Gastroesophageal sphincter (tissue), 4 donors: Measurements from ENCODE around the gene CDC25C. TPM values are rescaled to one million over a fixed set of nuclear protein-coding genes. Genes with fewer than 3 reads are reported as not detected.

Experiments used
- ATAC-seq: fragments of 150-250 bp; one replicate; pipeline ENCODE4 v1.9.1; 2016; ENCODE audit warnings: mild to moderate bottlenecking, moderate library complexity
- H3K27ac ChIP-seq, 4 donors: fragments of 200-600 bp; sonication (generic) in 3 of 4; 1 replicate in 3 of 4; 2 replicates in 1 of 4; pipeline ENCODE4 v1.5.1; 2016 to 2019
- H3K27me3 ChIP-seq: fragments of 200-600 bp; sonication (generic); one replicate; pipeline ENCODE4 v1.5.1; 2019
- H3K36me3 ChIP-seq, 2 donors: fragments of 200-600 bp; sonication (generic); one replicate each; pipeline ENCODE4 v1.5.1; 2019; ENCODE audit warnings: control low read depth in 1 of 2
- H3K4me1 ChIP-seq, 3 donors: fragments of 200-600 bp; sonication (generic); 1 replicate in 2 of 3; 2 replicates in 1 of 3; pipeline ENCODE4 v1.5.1; 2016 to 2019; ENCODE audit warnings: control low read depth in 2 of 3
- H3K4me3 ChIP-seq, 2 donors: fragments of 200-600 bp; sonication (generic); one replicate each; pipeline ENCODE4 v1.5.1; 2019; ENCODE audit warnings: mild to moderate bottlenecking in 1 of 2, moderate library complexity in 1 of 2
- H3K9me3 ChIP-seq, 3 donors: fragments of 200-600 bp; sonication (generic); one replicate each; pipeline ENCODE4 v1.5.1; 2017 to 2019; ENCODE audit warnings: control low read depth in 2 of 3
- EP300 ChIP-seq: sonication (generic); formaldehyde crosslinking; IDR thresholded peaks from one replicate; pipeline ENCODE4 v1.6.1; 2017; ENCODE audit warnings: antibody characterized with exemption, mild to moderate bottlenecking
- POLR2A ChIP-seq, 2 donors: fragments of 450-650 bp; IDR thresholded peaks; one replicate each; pipeline ENCODE4 v1.6.1; 2017; ENCODE audit warnings: antibody characterized with exemption in 2 of 2, mild to moderate bottlenecking in 2 of 2, moderate library complexity in 1 of 2
- POLR2AphosphoS5 ChIP-seq: sonication (generic); formaldehyde crosslinking; IDR thresholded peaks from one replicate; pipeline ENCODE4 v1.6.1; 2017; ENCODE audit warnings: antibody characterized with exemption
- WGBS, 2 donors: methylation state at CpG; one replicate each; pipeline ENCODE4 v1.1.5; 2018; ENCODE audit warnings: low coverage in 1 of 2; 5-methylcytosine and 5-hydroxymethylcytosine counted together
- total RNA-seq, 4 donors: library from RNA; depleted of rRNA; stranded (reverse); fragments of >200 nt; gene quantifications; one replicate each; pipeline ENCODE4 v1.1.0, GENCODE V29; 2016
- TF ChIP-seq, protein P1 (sequence below), 4 experiments: fragments of 200-600 bp in 2 of 4; fragments of 450-650 bp in 2 of 4; sonication (generic) in 1 of 4; IDR thresholded peaks; one replicate each; pipeline ENCODE4 v1.5.1; 2017 to 2019; ENCODE audit warnings: antibody characterized with exemption in 4 of 4, mild to moderate bottlenecking in 2 of 4, moderate library complexity in 2 of 4

The CDC25C gene
- total RNA-seq, 4 donors from 2014 or later, result 0.45 TPM; not detected in 3

DNA sequence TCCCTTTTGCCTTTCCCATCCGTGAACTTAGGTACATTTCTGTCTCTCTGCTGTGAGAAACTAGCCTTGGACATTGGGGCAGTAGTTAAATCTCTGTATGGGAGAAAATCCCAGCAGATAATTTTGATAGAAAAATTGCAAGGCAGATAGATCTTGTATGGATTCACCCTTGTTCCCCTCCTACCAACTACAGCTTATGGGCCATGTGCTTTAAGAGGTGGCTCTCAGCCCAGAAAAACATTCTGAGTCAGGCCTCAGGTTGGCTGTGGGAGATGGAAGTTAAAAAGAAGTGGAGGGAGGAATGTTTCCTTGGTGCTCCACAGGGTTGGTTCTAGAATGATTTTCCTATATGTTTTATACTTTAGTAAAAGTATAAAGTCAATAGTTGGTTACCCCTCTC lies 19.5 kb upstream of the CDC25C start:
- WGBS, 2 donors, result 90% methylated on average over 1 of the region's 1 CpG; no CpG with 5 or more reads in 1 of the 2 donors
- H3K36me3 ChIP-seq, result peaks cover 0 to 34% of the 10 kb centered on the region in 2 donors
- H3K27me3 ChIP-seq, result no peaks in the 10 kb centered on the region
- H3K4me1 ChIP-seq, result peaks cover 0 to 24% (median 12%) of the 10 kb centered on the region in 3 donors
- no peaks in the 10 kb centered on the region for H3K9me3 ChIP-seq
- no peak overlapping the region for H3K4me3 ChIP-seq
- TF ChIP-seq EP300, result no peak
- no peak for TF ChIP-seq POLR2AphosphoS5
- ATAC-seq, result no peak
- H3K27ac ChIP-seq, result peak overlapping the region in 1 of 4 donors; percentile 6

DNA sequence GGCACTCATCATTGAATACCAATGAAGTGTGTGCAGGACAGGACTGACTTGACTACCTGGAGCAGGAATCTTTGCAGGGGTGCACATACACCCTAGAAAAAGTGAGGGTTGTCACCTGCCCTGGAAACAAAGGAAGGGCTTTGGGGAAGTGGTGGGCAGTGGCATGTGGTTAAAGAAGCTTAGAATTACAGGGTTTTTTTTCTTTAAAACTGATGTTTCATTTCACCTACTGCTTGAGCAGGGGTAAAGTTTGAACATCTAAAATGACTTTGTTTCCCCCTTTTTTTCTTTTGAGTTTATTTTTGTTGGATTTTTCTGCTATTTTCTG lies 18.9 kb upstream of the CDC25C start:
- Histone ChIP-seq H3K9me3 (no peaks in the 10 kb centered on the region), H3K27me3 (no peaks in the 10 kb centered on the region), H3K4me1 (peaks cover 0 to 19% (median 7%) of the 10 kb centered on the region in 3 donors), H3K4me3 (no peak overlapping the region), H3K27ac (no peak overlapping the region), H3K36me3 (peaks cover 0 to 40% of the 10 kb centered on the region in 2 donors)
- TF ChIP-seq, protein P1, sequence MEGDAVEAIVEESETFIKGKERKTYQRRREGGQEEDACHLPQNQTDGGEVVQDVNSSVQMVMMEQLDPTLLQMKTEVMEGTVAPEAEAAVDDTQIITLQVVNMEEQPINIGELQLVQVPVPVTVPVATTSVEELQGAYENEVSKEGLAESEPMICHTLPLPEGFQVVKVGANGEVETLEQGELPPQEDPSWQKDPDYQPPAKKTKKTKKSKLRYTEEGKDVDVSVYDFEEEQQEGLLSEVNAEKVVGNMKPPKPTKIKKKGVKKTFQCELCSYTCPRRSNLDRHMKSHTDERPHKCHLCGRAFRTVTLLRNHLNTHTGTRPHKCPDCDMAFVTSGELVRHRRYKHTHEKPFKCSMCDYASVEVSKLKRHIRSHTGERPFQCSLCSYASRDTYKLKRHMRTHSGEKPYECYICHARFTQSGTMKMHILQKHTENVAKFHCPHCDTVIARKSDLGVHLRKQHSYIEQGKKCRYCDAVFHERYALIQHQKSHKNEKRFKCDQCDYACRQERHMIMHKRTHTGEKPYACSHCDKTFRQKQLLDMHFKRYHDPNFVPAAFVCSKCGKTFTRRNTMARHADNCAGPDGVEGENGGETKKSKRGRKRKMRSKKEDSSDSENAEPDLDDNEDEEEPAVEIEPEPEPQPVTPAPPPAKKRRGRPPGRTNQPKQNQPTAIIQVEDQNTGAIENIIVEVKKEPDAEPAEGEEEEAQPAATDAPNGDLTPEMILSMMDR (IDR thresholded peaks at IDR 0.05), result no peak
- TF ChIP-seq EP300 (no peak), POLR2AphosphoS5 (no peak), POLR2A (IDR thresholded peaks at IDR 0.05) (no peak)
- no peak for ATAC-seq

DNA sequence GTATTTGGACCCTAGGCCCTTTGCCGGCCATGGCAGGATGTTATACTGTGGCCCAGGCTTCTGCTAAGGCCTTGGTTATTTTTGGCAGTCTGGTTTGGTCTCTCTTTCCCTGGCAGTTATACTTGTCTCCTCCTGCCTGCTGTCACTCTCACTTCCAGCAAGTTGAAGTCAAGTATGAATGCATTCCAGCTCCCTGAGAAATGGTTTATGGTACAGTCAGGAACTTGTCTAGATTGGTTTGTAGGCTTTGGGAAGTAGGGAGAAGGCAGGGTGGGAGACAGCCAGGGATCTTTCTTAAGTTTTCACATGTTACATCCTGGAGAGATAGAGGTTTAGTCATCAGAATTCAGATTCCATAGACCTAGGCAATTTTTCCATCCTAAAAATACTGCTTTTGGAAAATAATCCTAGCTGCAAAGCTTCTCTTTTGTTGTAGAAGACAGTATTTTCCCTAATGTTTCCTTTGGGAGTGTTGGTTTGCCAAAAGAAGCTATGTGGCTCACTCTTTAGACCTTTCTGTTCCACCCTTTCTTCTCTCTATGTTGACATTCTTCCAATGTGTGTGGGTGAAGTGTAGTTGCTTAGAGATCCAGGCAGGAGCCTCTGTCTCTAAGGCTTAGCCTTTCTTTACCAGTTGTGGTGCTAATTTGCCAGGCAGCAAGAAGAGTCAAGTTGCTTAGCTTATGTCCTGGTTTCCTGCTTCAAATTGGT lies 18.4 kb upstream of the CDC25C start:
- H3K27ac ChIP-seq, result no peak overlapping the region
- TF ChIP-seq POLR2A (IDR thresholded peaks at IDR 0.05), result no peak
- no peak for TF ChIP-seq EP300
- TF ChIP-seq, protein P1 (IDR thresholded peaks at IDR 0.05), result no peak
- TF ChIP-seq POLR2AphosphoS5, result no peak
- WGBS, 2 donors, result 50% methylated on average over 1 of the region's 1 CpG; no CpG with 5 or more reads in 1 of the 2 donors

DNA sequence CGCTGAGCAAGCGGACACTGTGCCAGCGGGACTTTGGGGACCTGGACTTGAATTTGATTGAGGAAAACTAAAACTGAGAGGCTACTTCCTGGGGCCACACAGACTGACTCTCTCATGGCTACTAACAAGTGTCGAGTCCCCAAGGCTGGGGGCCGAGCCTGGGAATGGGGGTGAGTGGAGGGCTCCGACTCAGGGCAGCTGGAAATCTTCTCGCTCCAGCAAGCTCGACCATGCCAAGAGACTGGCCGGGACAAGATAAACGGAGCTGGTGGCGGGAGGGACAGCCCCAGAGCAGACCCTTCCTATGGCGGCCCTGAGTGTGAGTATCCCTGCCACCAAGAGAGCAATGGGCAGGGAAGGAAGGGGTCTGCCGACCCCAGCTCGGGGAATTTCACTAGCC lies 15.3 kb upstream of the CDC25C start:
- no peak for TF ChIP-seq POLR2AphosphoS5
- TF ChIP-seq, protein P1 (IDR thresholded peaks at IDR 0.05), result no peak
- TF ChIP-seq POLR2A (IDR thresholded peaks at IDR 0.05), result no peak
- TF ChIP-seq EP300, result no peak
- Histone ChIP-seq H3K4me1 (no peaks in the 10 kb centered on the region), H3K9me3 (no peaks in the 10 kb centered on the region), H3K36me3 (peaks cover 0 to 76% of the 10 kb centered on the region in 2 donors), H3K27ac (no peak overlapping the region), H3K4me3 (no peak overlapping the region), H3K27me3 (no peaks in the 10 kb centered on the region)
- 89 to 100% methylated on average over 3 to 5 of the region's 14 CpGs for WGBS, 2 donors
- no peak for ATAC-seq

More for the DNA sequence above, 18.4 kb upstream of the CDC25C start:
- H3K36me3 ChIP-seq, result peaks cover 0 to 45% of the 10 kb centered on the region in 2 donors
- no peak for ATAC-seq
- H3K27me3 ChIP-seq, result no peaks in the 10 kb centered on the region
- H3K4me3 ChIP-seq, result no peak overlapping the region
- peaks cover 0 to 14% (median 2%) of the 10 kb centered on the region in 3 donors for H3K4me1 ChIP-seq
- no peaks in the 10 kb centered on the region for H3K9me3 ChIP-seq

DNA sequence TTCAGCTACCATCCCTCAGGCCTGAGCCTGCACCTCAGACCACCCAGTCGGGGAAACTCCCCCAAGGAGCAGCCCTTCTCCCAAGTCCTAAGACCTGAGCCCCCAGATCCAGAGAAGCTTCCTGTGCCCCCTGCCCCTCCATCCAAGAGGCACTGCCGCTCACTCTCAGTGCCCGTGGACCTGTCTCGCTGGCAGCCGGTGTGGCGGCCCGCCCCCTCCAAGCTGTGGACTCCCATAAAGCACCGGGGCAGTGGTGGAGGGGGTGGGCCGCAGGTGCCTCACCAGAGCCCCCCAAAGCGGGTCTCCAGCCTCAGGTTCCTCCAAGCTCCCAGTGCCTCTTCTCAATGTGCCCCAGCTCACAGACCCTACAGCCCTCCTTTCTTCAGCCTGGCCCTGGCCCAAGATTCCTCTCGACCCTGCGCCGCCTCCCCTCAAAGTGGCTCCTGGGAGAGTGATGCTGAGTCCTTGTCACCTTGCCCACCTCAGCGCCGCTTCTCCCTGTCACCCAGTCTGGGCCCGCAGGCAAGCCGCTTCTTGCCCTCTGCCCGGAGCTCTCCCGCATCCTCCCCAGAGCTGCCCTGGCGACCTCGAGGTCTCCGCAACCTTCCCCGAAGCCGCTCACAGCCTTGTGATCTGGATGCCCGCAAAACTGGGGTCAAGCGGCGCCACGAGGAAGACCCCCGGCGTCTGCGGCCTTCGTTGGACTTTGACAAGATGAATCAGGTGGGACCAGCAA lies 13.5 kb upstream of the CDC25C start:
- H3K9me3 ChIP-seq, result no peaks in the 10 kb centered on the region
- no peak overlapping the region for H3K27ac ChIP-seq
- H3K4me3 ChIP-seq, result no peak overlapping the region
- ATAC-seq, result no peak
- no peaks in the 10 kb centered on the region for H3K27me3 ChIP-seq
- TF ChIP-seq POLR2AphosphoS5 (no peak), EP300 (no peak), POLR2A (IDR thresholded peaks at IDR 0.05) (no peak)
- TF ChIP-seq, protein P1 (IDR thresholded peaks at IDR 0.05), result no peak
- 100% methylated on average over 1 of the region's 32 CpGs; no CpG with 5 or more reads in 1 of the 2 donors for WGBS, 2 donors
- peaks cover 0 to 83% of the 10 kb centered on the region in 2 donors for H3K36me3 ChIP-seq
- H3K4me1 ChIP-seq, result peaks cover 0 to 17% (median 0%) of the 10 kb centered on the region in 3 donors
